IMR-90 (cell line): Measurements from ENCODE around the gene TMEM184B.

ENCODE experiments used
- BHLHE40 ChIP-seq: fragments of 150-350 bp; IDR thresholded peaks from 2 replicates; pipeline ENCODE4 v1.6.1; 2016; ENCODE audit warnings: mild to moderate bottlenecking, low read depth, low read length
- CEBPB ChIP-seq: IDR thresholded peaks from 2 replicates; pipeline ENCODE4 v1.6.1; 2012; ENCODE audit warnings: low read depth, low read length, improper control_type of control experiment
- MXI1 ChIP-seq: IDR thresholded peaks from 2 replicates; pipeline ENCODE4 v1.6.1; 2012; ENCODE audit warnings: low read depth, mild to moderate bottlenecking, low read length, moderate library complexity, borderline replicate concordance
- POLR2A ChIP-seq: IDR thresholded peaks from 2 replicates; pipeline ENCODE4 v1.6.1; 2012; ENCODE audit warnings: mild to moderate bottlenecking, low read depth, low read length
- RAD21 ChIP-seq: IDR thresholded peaks from 2 replicates; pipeline ENCODE4 v1.6.1; 2012; ENCODE audit warnings: low read length, improper control_type of control experiment
- RCOR1 ChIP-seq: IDR thresholded peaks from 2 replicates; pipeline ENCODE4 v1.6.1; 2012; ENCODE audit warnings: mild to moderate bottlenecking, low read length, improper control_type of control experiment; ENCODE audit not compliant: insufficient replicate concordance
- SMC3 ChIP-seq: fragments of 150-350 bp; IDR thresholded peaks from 2 replicates; pipeline ENCODE4 v1.6.1; 2016; ENCODE audit warnings: low read depth, mild to moderate bottlenecking, antibody characterized with exemption, low read length, moderate library complexity
- TF ChIP-seq, protein P1 (sequence below): conservative IDR thresholded peaks from 2 replicates; pipeline ENCODE4 v1.5.1; 2012; ENCODE audit warnings: mild to moderate bottlenecking, low read depth, low read length, improper control_type of control experiment
- TF ChIP-seq, protein P2 (sequence below): fragments of 150-350 bp; IDR thresholded peaks from 2 replicates; pipeline ENCODE4 v1.6.1; 2017; ENCODE audit warnings: mild to moderate bottlenecking, antibody characterized with exemption, low read length, low read depth

DNA sequence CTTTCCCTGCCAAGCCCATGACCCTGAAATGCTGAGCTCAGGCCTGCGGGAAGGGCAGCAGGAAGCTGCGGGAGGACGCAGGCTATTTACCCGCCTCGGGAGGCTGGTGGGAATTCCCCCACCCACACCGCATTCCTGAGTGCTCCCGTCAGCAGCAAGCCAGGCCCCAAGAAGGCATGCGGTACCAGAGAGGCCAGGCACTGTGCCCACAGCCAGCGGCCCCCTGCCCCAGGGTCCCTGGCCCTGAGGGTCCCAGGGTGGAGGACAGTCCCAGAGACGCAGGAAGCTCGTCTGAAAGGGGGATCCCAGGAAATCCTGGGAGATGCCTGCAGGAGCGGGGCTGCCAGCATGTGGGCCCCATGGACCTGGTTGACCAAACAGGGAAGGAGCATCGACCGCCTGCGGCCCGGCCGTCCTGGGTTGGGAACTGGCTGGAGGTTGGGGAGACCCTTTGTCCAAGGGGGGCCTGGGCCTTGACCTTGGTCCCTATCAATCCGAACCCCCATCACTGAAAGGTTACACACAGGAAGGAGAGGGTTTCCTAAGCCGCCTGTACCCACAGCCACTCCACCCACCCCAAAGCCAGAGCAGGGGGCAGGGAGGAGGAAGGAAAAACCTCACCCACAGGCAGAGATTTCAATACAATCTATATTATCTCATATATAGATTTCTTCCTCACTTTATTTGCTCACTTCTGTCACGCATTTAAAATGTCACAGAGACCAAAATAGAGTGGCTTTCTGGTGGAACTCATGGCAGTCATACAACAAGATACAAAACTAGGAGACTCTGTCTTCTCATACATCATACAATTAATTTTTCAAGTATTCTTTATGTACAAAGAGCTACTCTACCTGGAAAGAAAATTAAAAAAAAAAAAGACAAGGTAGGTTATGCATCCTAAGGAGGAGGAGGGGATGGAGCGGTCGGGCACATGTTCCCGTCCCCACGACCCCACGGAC, 53.9 kb downstream of the TMEM184B start:
- TF ChIP-seq, protein P1, sequence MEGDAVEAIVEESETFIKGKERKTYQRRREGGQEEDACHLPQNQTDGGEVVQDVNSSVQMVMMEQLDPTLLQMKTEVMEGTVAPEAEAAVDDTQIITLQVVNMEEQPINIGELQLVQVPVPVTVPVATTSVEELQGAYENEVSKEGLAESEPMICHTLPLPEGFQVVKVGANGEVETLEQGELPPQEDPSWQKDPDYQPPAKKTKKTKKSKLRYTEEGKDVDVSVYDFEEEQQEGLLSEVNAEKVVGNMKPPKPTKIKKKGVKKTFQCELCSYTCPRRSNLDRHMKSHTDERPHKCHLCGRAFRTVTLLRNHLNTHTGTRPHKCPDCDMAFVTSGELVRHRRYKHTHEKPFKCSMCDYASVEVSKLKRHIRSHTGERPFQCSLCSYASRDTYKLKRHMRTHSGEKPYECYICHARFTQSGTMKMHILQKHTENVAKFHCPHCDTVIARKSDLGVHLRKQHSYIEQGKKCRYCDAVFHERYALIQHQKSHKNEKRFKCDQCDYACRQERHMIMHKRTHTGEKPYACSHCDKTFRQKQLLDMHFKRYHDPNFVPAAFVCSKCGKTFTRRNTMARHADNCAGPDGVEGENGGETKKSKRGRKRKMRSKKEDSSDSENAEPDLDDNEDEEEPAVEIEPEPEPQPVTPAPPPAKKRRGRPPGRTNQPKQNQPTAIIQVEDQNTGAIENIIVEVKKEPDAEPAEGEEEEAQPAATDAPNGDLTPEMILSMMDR, result no peak
- peak; percentile 71 for TF ChIP-seq POLR2A
- peak; percentile 34; the same call in 1 of the 2 replicates for TF ChIP-seq BHLHE40
- no peak for TF ChIP-seq RCOR1
- TF ChIP-seq, protein P2, sequence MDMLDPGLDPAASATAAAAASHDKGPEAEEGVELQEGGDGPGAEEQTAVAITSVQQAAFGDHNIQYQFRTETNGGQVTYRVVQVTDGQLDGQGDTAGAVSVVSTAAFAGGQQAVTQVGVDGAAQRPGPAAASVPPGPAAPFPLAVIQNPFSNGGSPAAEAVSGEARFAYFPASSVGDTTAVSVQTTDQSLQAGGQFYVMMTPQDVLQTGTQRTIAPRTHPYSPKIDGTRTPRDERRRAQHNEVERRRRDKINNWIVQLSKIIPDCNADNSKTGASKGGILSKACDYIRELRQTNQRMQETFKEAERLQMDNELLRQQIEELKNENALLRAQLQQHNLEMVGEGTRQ, result no peak
- TF ChIP-seq SMC3, result no peak
- peak; percentile 33 for TF ChIP-seq RAD21
- TF ChIP-seq CEBPB, result no peak
- no peak for TF ChIP-seq MXI1
